SK-N-SH treated with all-trans-retinoic acid at 6 μM for 48 hours (cell line): ENCODE data around the gene LAMB3.

Source experiments
- ATAC-seq: fragments of 200-7000 bp; cut with Tn5 transposase; 3 replicates; pipeline ENCODE4 v1.9.1; 2020; ENCODE audit warnings: mild to moderate bottlenecking, moderate library complexity
- ARNTL ChIP-seq: fragments of 450-650 bp; formaldehyde crosslinking; IDR thresholded peaks from 2 replicates; pipeline ENCODE4 v1.5.0; 2020; ENCODE audit warnings: low read depth, mild to moderate bottlenecking, moderate library complexity, borderline replicate concordance
- BACH2 ChIP-seq: fragments of 250-450 bp; sonication (Bioruptor Pico); IDR thresholded peaks from 2 replicates; pipeline ENCODE4 v1.9.0; 2021; ENCODE audit warnings: mild to moderate bottlenecking, borderline replicate concordance
- CSDC2 ChIP-seq: fragments of 250-450 bp; sonication (Bioruptor Pico); IDR thresholded peaks from 2 replicates; pipeline ENCODE4 v1.5.0; 2020; ENCODE audit warnings: mild to moderate bottlenecking, moderate library complexity
- ESRRG ChIP-seq: fragments of 250-450 bp; sonication (Bioruptor Pico); IDR thresholded peaks from 2 replicates; pipeline ENCODE4 v1.6.1; 2021; ENCODE audit warnings: mild to moderate bottlenecking
- GLIS3 ChIP-seq: fragments of 250-450 bp; sonication (Bioruptor Pico); IDR thresholded peaks from 2 replicates; pipeline ENCODE4 v1.5.0; 2020; ENCODE audit warnings: mild to moderate bottlenecking, moderate library complexity
- ISL1 ChIP-seq: fragments of 250-450 bp; sonication (Bioruptor Pico); IDR thresholded peaks from 2 replicates; pipeline ENCODE4 v2.1.2; 2022; ENCODE audit warnings: mild to moderate bottlenecking, moderate library complexity
- OSR1 ChIP-seq: fragments of 250-450 bp; sonication (Bioruptor Pico); IDR thresholded peaks from 2 replicates; pipeline ENCODE4 v1.8.0; 2022; ENCODE audit warnings: moderate library complexity, mild to moderate bottlenecking, inconsistent platforms
- PPARA ChIP-seq: fragments of 250-450 bp; sonication (Bioruptor Pico); IDR thresholded peaks from 2 replicates; pipeline ENCODE4 v1.5.0; 2020; ENCODE audit warnings: mild to moderate bottlenecking, borderline replicate concordance
- RARB ChIP-seq: fragments of 250-450 bp; sonication (Bioruptor Pico); IDR thresholded peaks from 2 replicates; pipeline ENCODE4 v1.8.0; 2021; ENCODE audit warnings: mild to moderate bottlenecking, moderate library complexity
- TOX ChIP-seq: fragments of 250-450 bp; sonication (Bioruptor Pico); IDR thresholded peaks from 2 replicates; pipeline ENCODE4 v1.8.0; 2021; ENCODE audit warnings: mild to moderate bottlenecking, moderate library complexity, borderline replicate concordance
- ZC3H10 ChIP-seq: fragments of 250-450 bp; sonication (Bioruptor Pico); IDR thresholded peaks from 2 replicates; pipeline ENCODE4 v1.5.1; 2021; ENCODE audit warnings: mild to moderate bottlenecking, moderate library complexity
- ZFP3 ChIP-seq: fragments of 250-450 bp; sonication (Bioruptor Pico); IDR thresholded peaks from 2 replicates; pipeline ENCODE4 v1.5.0; 2020; ENCODE audit warnings: mild to moderate bottlenecking, moderate library complexity
- ZFP30 ChIP-seq: fragments of 450-650 bp; formaldehyde crosslinking; IDR thresholded peaks from 2 replicates; pipeline ENCODE4 v1.5.0; 2022; ENCODE audit warnings: mild to moderate bottlenecking, moderate library complexity
- ZNF565 ChIP-seq: fragments of 450-650 bp; formaldehyde crosslinking; conservative IDR thresholded peaks from 2 replicates; pipeline ENCODE4 v1.5.0; 2020; ENCODE audit warnings: low read depth, mild to moderate bottlenecking, moderate library complexity
- ZNF70 ChIP-seq: fragments of 450-650 bp; formaldehyde crosslinking; IDR thresholded peaks from 2 replicates; pipeline ENCODE4 v1.5.0; 2020; ENCODE audit warnings: mild to moderate bottlenecking, moderate library complexity
- ZNF8 ChIP-seq: fragments of 450-650 bp; formaldehyde crosslinking; IDR thresholded peaks from 2 replicates; pipeline ENCODE4 v1.5.0; 2020; ENCODE audit warnings: mild to moderate bottlenecking, moderate library complexity
- TF ChIP-seq, protein P1 (sequence below): fragments of 250-450 bp; sonication (Bioruptor Pico); IDR thresholded peaks from 2 replicates; pipeline ENCODE4 v1.8.0; 2021; ENCODE audit warnings: low read depth, mild to moderate bottlenecking, moderate library complexity, borderline replicate concordance
- TF ChIP-seq, protein P2 (sequence below): fragments of 250-450 bp; sonication (Bioruptor Pico); IDR thresholded peaks from 2 replicates; pipeline ENCODE4 v1.5.1; 2020; ENCODE audit warnings: low read depth, mild to moderate bottlenecking, moderate library complexity
- TF ChIP-seq, protein P3 (sequence below): fragments of 250-450 bp; sonication (Bioruptor Pico); IDR thresholded peaks from 2 replicates; pipeline ENCODE4 v1.5.0; 2020; ENCODE audit warnings: mild to moderate bottlenecking, moderate library complexity

LAMB3 gene

GRCh38 chr1:209625791-209626285 lies 26.4 kb downstream of the LAMB3 start:
- TF ChIP-seq BACH2 (CRISPR knock-in tag) (no peak), CSDC2 (CRISPR knock-in tag) (no peak), RARB (CRISPR knock-in tag) (no peak), ZNF70 (CRISPR knock-in tag) (no peak), ZFP30 (no peak)
- ATAC-seq = no peak

DNA sequence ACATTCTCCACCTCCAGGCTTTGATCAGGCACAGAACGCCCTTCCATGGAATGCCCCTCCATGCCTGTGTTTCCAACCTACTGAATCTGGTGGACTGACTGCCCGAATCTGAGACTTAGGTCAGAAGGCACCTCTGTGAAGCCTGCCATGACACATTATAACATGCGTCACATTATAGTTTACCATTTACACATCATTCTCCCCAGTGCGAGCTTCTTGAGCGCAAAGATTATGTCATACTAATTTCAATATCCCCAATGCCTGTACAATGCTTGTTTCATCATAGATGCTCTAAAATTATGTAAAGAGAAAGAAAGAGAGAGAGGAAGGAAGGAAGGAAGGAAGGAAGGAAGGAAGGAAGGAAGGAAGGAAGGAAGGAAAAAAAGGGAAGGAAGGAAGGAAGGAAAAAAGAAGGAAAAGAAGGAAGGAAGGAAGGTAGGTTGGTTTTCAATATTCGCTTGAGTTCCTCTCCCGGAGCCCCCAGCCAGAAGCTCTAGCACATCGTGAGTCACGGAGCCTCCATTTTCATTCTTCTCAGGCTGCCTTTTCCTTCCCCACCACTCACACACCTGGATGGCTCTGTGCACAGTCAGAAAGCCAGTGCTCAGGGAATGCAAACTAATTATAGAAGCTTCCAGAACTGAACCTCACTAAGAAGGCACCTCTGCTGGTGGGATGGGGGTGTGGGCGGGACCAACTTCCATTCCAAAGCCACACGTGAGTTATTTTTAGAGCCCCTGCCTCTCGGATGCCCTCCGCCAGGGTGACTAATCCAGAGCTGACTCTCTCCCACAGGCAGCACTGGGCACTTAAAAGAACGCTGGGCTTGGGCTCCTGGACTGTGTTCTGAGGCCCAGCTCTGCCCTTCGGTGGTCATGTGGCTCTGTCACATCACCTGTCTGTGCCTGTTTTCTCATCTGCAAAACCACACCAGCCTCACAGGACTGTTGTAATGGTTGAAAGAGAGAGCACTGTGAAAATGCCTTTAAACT lies 27.4 kb downstream of the LAMB3 start:
- ATAC-seq = peak; percentile 75
- TF ChIP-seq CSDC2 (CRISPR knock-in tag) (no peak), ZFP3 (CRISPR knock-in tag) (no peak), ZC3H10 (CRISPR knock-in tag) (no peak)
- TF ChIP-seq, protein P1, sequence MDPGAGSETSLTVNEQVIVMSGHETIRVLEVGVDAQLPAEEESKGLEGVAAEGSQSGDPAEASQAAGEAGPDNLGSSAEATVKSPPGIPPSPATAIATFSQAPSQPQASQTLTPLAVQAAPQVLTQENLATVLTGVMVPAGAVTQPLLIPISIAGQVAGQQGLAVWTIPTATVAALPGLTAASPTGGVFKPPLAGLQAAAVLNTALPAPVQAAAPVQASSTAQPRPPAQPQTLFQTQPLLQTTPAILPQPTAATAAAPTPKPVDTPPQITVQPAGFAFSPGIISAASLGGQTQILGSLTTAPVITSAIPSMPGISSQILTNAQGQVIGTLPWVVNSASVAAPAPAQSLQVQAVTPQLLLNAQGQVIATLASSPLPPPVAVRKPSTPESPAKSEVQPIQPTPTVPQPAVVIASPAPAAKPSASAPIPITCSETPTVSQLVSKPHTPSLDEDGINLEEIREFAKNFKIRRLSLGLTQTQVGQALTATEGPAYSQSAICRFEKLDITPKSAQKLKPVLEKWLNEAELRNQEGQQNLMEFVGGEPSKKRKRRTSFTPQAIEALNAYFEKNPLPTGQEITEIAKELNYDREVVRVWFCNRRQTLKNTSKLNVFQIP = no peak

DNA sequence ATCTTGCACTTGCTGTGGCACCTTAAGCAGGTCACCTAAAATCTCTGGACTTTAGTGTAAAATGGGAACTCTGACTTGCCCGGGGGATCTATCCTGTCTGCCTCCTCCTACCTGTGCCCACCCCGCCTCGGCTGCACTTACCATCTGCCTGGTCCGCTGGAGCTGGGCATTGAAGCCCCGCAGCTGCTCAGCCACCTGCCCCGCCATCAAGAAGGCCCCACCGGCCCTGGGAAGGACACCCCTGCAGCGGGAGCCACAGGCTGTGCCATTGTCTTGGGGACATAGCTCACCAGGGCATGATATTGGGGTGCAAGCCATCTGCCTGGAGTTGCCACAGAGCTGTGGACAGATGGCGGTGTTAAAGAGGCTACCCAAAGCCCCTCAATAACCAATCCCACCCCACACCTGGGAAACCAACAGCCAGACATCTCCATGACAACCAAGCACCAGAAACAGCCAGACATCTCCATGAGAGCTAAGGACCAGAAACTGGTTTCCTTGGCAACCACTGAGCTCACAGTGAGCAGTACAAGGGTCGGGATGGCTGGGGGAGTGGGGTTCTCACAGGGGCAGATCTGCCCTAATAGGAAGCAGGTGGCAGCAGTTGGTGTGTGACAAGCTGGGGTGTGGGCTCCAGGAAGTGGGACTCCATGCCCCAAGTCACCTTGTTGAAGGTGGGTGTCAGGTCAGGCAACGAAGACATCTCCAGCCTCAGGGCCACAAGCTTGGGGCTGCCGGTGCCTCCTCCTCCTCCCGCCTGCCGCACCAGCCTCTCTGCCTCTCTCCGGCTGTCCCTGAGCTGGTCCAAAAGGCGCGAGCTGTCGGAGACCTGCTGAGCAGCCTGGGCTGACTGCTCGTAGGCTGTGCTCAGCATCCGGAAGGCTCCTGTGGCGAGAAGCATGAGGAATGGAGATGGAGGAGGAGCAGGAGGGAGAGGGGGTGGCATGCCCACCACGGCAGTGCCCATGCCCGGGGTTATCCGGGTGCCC lies 29.1 kb downstream of the LAMB3 start:
- no peak for TF ChIP-seq ZFP3 (CRISPR knock-in tag)
- TF ChIP-seq ISL1 = no peak
- TF ChIP-seq CSDC2 (CRISPR knock-in tag) = no peak
- TF ChIP-seq, protein P2, sequence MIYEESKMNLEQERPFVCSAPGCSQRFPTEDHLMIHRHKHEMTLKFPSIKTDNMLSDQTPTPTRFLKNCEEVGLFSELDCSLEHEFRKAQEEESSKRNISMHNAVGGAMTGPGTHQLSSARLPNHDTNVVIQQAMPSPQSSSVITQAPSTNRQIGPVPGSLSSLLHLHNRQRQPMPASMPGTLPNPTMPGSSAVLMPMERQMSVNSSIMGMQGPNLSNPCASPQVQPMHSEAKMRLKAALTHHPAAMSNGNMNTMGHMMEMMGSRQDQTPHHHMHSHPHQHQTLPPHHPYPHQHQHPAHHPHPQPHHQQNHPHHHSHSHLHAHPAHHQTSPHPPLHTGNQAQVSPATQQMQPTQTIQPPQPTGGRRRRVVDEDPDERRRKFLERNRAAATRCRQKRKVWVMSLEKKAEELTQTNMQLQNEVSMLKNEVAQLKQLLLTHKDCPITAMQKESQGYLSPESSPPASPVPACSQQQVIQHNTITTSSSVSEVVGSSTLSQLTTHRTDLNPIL = no peak
- no peak for TF ChIP-seq ESRRG (CRISPR knock-in tag)
- TF ChIP-seq, all 23 proteins: peak for 0
- no peak for ATAC-seq

- ATAC-seq = no peak
- no peak for TF ChIP-seq TOX (CRISPR knock-in tag)
- no peak for TF ChIP-seq RARB (CRISPR knock-in tag)
- TF ChIP-seq, protein P3, sequence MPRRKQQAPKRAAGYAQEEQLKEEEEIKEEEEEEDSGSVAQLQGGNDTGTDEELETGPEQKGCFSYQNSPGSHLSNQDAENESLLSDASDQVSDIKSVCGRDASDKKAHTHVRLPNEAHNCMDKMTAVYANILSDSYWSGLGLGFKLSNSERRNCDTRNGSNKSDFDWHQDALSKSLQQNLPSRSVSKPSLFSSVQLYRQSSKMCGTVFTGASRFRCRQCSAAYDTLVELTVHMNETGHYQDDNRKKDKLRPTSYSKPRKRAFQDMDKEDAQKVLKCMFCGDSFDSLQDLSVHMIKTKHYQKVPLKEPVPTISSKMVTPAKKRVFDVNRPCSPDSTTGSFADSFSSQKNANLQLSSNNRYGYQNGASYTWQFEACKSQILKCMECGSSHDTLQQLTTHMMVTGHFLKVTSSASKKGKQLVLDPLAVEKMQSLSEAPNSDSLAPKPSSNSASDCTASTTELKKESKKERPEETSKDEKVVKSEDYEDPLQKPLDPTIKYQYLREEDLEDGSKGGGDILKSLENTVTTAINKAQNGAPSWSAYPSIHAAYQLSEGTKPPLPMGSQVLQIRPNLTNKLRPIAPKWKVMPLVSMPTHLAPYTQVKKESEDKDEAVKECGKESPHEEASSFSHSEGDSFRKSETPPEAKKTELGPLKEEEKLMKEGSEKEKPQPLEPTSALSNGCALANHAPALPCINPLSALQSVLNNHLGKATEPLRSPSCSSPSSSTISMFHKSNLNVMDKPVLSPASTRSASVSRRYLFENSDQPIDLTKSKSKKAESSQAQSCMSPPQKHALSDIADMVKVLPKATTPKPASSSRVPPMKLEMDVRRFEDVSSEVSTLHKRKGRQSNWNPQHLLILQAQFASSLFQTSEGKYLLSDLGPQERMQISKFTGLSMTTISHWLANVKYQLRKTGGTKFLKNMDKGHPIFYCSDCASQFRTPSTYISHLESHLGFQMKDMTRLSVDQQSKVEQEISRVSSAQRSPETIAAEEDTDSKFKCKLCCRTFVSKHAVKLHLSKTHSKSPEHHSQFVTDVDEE = no peak
- no peak for TF ChIP-seq ZNF8 (CRISPR knock-in tag)
- TF ChIP-seq PPARA = no peak
- TF ChIP-seq ZNF565 (CRISPR knock-in tag) = no peak
- TF ChIP-seq ISL1 = no peak
- no peak for TF ChIP-seq BACH2 (CRISPR knock-in tag)
- TF ChIP-seq, protein P1 = no peak
- no peak for TF ChIP-seq GLIS3 (CRISPR knock-in tag)
- TF ChIP-seq, protein P2 = no peak
- no peak for TF ChIP-seq OSR1
- TF ChIP-seq ARNTL (CRISPR knock-in tag) = no peak
- no peak for TF ChIP-seq ZC3H10 (CRISPR knock-in tag)
These were observed 30.2 kb downstream of the LAMB3 start for GRCh38 chr1:209621741-209622655.
